ENCODE results near the gene KIF5A.

DNA sequence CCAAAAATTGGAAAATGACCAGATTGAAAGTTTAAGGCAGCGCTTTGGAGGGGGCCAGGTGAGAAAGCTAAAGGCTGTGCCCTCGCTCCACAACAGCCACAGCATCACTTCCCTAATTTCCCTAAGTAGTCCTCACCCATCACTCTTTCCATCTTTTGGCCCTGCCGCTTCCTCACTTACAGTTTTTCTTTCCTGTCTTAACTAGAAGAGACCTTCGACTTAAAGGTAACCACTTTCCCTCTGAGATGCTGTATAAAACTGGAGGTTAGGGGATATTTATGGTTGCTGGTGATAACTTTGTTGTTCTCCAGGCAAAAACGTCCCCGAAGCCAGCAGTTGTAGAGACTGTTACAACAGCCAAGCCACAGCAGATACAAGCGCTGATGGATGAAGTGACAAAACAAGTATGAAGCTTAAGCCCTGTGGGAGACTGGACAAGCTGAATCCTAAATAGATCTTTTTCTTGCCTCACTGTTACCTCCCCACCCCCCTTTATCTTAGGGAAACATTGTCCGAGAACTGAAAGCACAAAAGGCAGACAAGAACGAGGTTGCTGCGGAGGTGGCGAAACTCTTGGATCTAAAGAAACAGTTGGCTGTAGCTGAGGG lies 33.8 kb upstream of the KIF5A start:
- no peak for TF ChIP-seq CTCF (IDR thresholded peaks at IDR 0.05)
- no peak for TF ChIP-seq EZH2 (IDR thresholded peaks at IDR 0.05)

Data from neural progenitor cell (in vitro differentiated cells).